Testis (tissue), 3 donors: ENCODE results near the gene RIPK3. TPM values are rescaled to one million over a fixed set of nuclear protein-coding genes. Genes with fewer than 3 reads are reported as not detected.

ENCODE experiments used
- DNase-seq: peaks from one replicate; pipeline ENCODE4 v3.0.0-alpha.2; 2019
- H3K27ac ChIP-seq, 2 donors: fragments of 200-600 bp; sonication (generic); one replicate each; pipeline ENCODE4 v1.5.1; 2019
- H3K27me3 ChIP-seq: fragments of 200-600 bp; sonication (generic); one replicate; pipeline ENCODE4 v1.5.1; 2019
- H3K36me3 ChIP-seq: fragments of 200-600 bp; sonication (generic); one replicate; pipeline ENCODE4 v1.5.1; 2017; ENCODE audit warnings: low read depth; ENCODE audit errors: missing control alignments
- H3K4me1 ChIP-seq: fragments of 200-600 bp; sonication (generic); one replicate; pipeline ENCODE4 v1.5.1; 2019
- H3K4me3 ChIP-seq, 2 donors: fragments of 200-600 bp; sonication (generic); one replicate each; pipeline ENCODE4 v1.5.1; 2017 to 2019
- H3K9me3 ChIP-seq: fragments of 200-600 bp; sonication (generic); one replicate; pipeline ENCODE4 v1.5.1; 2017
- POLR2A ChIP-seq: fragments of 450-650 bp; IDR thresholded peaks from one replicate; pipeline ENCODE4 v1.6.1; 2017; ENCODE audit warnings: antibody characterized with exemption, mild to moderate bottlenecking, moderate library complexity
- WGBS, 2 donors: methylation state at CpG; one replicate each; pipeline ENCODE4 v1.1.5; 2018; 5-methylcytosine and 5-hydroxymethylcytosine counted together
- intact Hi-C: fragments of 100-400 bp; cut with DNase I; formaldehyde crosslinking; loops from one replicate; pipeline ENCODE4 v1.15.1; 2023; ENCODE audit warnings: low total_unique reads
- polyA plus RNA-seq: library from polyadenylated mRNA; stranded (reverse); fragments of 350-450 nt; fragmentation: Illumina TruSeq; extraction: RNeasy Lipid Tissue Mini Kit (QIAGEN cat#74804); gene quantifications from one replicate; pipeline ENCODE4 v1.2.3, GENCODE V29; 2014; ENCODE audit warnings: low read depth, low replicate concordance; ENCODE audit not compliant: insufficient read depth
- total RNA-seq, 2 donors: library from RNA; depleted of rRNA; stranded (reverse); fragments of >200 nt; gene quantifications; one replicate each; pipeline ENCODE4 v1.2.3, GENCODE V29; 2016
- TF ChIP-seq, protein P1 (sequence below), 3 experiments: fragments of 450-650 bp in 2 of 3; fragments of 200-600 bp in 1 of 3; sonication (generic) in 1 of 3; IDR thresholded peaks; one replicate each; pipeline ENCODE4 v1.5.1; 2016 to 2019; ENCODE audit warnings: antibody characterized with exemption in 3 of 3, mild to moderate bottlenecking in 2 of 3, moderate library complexity in 1 of 3

RIPK3 gene
- total and polyA plus RNA-seq, 3 donors from 2014 or later, result 2.8 to 11.3 (median 3.2) TPM

DNA sequence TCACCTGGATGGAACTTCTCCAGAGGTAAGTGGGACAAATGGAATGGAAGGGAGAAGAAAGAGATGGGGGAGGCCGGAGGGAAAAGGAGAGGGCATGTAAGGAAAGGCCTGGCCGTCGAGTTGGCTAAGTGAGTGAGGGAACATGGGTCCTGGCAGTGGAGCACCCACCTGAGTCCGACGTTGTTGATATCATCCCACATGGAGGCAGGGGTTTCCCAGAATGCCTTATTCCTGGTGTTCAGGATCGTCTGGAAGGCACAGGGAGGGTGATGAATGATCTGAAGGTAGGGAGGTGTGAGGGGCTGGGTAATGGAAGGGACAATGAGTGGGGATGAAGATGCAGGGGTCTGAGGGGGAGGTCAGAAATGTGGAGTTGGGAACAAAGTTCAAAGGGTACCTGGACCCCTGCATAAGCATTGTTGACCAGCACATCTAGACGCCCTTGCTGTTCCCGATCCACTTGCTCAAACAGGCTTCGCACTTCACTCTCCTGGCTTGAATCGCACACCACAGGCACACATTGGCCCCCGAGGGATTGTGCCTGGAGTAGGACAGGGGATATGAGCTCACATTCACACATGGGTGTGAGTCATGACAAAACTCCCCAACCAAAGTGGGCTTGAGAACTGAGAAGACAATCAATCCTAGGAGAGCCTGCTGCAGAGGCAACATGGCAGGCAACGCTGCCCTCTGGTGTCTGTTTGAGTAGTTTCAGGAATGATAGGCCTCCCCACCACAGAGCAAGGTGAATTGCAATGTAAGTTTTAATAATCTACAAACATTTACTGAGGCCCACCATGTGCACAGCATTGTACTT, 43.2 kb downstream of the RIPK3 start:
- no peaks in the 10 kb centered on the region for H3K36me3 ChIP-seq
- TF ChIP-seq POLR2A, result no peak
- TF ChIP-seq, protein P1, sequence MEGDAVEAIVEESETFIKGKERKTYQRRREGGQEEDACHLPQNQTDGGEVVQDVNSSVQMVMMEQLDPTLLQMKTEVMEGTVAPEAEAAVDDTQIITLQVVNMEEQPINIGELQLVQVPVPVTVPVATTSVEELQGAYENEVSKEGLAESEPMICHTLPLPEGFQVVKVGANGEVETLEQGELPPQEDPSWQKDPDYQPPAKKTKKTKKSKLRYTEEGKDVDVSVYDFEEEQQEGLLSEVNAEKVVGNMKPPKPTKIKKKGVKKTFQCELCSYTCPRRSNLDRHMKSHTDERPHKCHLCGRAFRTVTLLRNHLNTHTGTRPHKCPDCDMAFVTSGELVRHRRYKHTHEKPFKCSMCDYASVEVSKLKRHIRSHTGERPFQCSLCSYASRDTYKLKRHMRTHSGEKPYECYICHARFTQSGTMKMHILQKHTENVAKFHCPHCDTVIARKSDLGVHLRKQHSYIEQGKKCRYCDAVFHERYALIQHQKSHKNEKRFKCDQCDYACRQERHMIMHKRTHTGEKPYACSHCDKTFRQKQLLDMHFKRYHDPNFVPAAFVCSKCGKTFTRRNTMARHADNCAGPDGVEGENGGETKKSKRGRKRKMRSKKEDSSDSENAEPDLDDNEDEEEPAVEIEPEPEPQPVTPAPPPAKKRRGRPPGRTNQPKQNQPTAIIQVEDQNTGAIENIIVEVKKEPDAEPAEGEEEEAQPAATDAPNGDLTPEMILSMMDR (IDR thresholded peaks at IDR 0.05), result peak; percentile 50 to 57 (median 55)

DNA sequence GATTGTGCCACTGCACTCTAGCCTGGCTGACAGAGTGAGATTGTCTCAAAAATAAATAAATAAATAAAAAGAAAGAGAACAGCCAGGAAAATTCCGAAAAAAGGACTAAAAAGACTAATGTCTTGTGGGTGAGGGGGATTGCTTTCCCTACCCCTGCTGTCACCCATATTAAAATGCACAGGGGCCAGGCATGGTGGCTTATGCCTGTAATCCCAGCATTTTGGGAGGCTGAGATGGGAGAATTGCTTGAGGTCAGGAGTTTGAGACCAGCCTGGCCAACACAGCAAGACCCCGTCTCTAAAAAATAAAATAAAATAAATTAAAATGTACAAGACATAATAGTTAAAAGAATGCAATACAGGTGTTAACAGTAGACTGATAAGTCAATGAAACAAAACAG, 46.3 kb downstream of the RIPK3 start:
- Histone ChIP-seq H3K9me3 (no peaks in the 10 kb centered on the region), H3K4me1 (no peaks in the 10 kb centered on the region), H3K27ac (no peak overlapping the region), H3K36me3 (no peaks in the 10 kb centered on the region), H3K27me3 (no peaks in the 10 kb centered on the region), H3K4me3 (no peak overlapping the region)
- intact Hi-C loops, result no loop called here
- 91 to 93% methylated on average over 2 of the region's 2 CpGs for WGBS, 2 donors
- no peak for DNase-seq
- no peak for TF ChIP-seq POLR2A
- TF ChIP-seq, protein P1 (IDR thresholded peaks at IDR 0.05), result no peak

More for the DNA sequence above, 43.2 kb downstream of the RIPK3 start:
- intact Hi-C loops, result no loop called here
- Histone ChIP-seq H3K27ac (no peak overlapping the region), H3K9me3 (no peaks in the 10 kb centered on the region), H3K27me3 (no peaks in the 10 kb centered on the region), H3K4me3 (no peak overlapping the region), H3K4me1 (peaks cover 9% of the 10 kb centered on the region)
- peak; percentile 74 for DNase-seq
- 59 to 72% methylated on average over 12 of the region's 12 CpGs for WGBS, 2 donors

DNA sequence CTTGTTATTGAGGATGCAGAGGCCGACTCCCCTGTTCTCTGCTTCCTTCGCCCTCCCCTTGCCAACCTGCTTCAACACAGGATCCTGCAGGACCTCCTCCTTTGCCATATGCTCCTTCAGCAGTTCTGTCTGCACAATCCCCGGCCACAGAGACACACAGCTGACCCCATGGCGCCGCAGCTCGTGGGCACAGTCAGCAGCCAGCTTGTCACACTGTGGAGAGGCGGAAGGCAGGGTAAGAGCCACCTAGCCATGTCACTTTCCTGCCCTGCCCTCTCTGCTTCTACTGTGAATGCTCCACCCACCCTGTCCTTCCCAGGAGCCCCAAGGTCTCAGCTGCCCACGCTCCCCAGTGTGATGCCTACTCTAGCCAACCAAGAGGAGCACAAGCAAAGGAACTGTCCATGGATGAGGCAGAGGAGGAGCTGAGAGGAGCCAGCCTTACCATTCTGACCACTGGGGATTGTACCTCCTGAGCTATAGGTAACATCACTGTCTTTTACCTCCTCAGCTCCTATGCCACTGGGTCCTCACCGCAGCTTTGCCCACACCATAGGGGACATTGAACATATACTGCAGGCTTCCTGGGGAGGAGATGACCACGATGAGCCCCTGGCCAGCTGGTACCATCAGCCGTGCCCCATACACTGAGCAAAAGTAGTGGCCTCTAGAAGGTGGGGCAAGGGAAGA, 47.5 kb downstream of the RIPK3 start:
- intact Hi-C loops, result no loop called here
- no peaks in the 10 kb centered on the region for H3K36me3 ChIP-seq

DNA sequence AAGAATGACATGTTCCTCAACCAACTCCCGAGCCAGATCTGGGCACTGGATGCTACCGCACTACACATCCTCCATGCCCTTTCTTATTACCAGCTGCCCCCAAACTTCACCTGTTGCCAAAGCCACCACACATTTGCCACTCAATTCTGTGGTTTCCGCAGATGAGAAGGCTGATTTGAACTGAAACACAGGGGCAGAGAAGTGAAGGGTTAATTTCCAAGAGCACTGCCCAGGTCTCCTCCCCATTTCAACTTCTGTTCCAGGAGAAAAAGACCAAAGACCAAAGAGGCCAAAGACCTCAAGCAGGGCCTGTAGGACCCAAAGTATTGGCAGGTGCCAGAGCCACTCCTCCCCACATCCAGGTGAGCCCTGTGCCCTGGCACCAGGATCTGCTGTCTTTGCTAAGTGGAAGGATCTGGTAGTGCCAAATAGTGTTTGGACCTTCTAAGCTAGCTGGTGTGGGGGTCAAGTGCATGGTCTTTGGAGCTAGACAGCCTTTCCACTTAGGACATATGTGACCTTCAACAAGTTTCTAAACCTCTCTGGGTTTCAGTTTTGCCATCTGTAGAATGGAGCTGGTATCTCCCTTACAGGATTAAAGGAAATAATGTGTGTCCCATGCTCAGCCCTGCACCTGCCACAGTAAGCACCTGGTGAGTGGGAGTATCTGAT, 48.2 kb downstream of the RIPK3 start:
- Histone ChIP-seq H3K4me3 (no peak overlapping the region), H3K4me1 (no peaks in the 10 kb centered on the region), H3K27ac (no peak overlapping the region), H3K9me3 (no peaks in the 10 kb centered on the region), H3K27me3 (no peaks in the 10 kb centered on the region), H3K36me3 (no peaks in the 10 kb centered on the region)
- intact Hi-C loops, result no loop called here
- TF ChIP-seq, protein P1 (IDR thresholded peaks at IDR 0.05), result no peak
- no peak for TF ChIP-seq POLR2A
- DNase-seq, result no peak
- WGBS, 2 donors, result 81 to 91% methylated on average over 3 of the region's 3 CpGs

More for the DNA sequence above, 47.5 kb downstream of the RIPK3 start:
- no peak for TF ChIP-seq POLR2A
- TF ChIP-seq, protein P1 (IDR thresholded peaks at IDR 0.05), result no peak
- 92 to 96% methylated on average over 10 to 11 of the region's 11 CpGs for WGBS, 2 donors
- no peaks in the 10 kb centered on the region for H3K4me1 ChIP-seq
- no peaks in the 10 kb centered on the region for H3K27me3 ChIP-seq
- H3K4me3 ChIP-seq, result no peak overlapping the region
- H3K27ac ChIP-seq, result no peak overlapping the region
- DNase-seq, result no peak
- H3K9me3 ChIP-seq, result no peaks in the 10 kb centered on the region
